ENCODE data around the gene TMEM86B.
"Not testable (repeated sequence)": the region's sequence is repeated elsewhere in the genome, so short reads cannot be mapped to it uniquely, and the experiment has no call there.

Gene TMEM86B

DNA sequence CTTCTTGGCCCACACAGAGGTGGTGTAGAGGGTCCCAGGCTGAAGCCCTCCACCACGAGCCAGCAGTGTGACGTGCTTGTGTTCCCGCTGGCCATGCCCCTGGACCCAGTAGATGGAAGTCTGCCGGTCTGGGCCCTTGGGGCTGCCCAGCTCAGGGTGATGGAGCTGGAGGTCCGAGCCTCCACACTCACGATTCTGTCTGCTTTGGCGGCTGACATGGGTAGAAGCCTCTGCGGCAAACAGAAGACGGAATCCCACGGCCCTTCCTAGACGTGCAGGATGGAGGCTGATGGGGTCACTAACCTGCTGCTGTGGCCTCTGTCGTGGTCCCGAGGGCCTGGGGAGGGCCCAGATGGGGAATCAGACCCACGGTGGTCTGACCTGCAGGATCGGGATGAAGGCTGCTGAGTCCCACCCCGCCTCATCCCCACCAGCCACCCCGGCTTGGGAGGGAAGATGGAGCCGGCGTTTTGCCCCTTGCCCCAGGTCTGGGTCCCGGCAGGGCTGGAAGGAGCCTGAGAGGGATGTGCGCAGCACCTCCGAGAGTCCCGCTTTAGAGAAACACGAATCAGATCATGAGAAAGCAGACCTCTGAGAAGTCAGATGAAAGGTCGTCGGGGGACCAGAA, 4.4 kb downstream of the TMEM86B start:
- H3K36me3 ChIP-seq (ENCODE audit: control insufficient read depth, insufficient read depth, low read length), result peaks cover 21% of the 10 kb centered on the region
- H3K27me3 ChIP-seq (ENCODE audit: control insufficient read depth, insufficient read depth, low read length), result no peaks in the 10 kb centered on the region
- no peaks in the 10 kb centered on the region for H3K9me3 ChIP-seq (ENCODE audit: control insufficient read depth, insufficient read depth, low read length)
- no peak overlapping the region for H3K4me3 ChIP-seq (ENCODE audit: low read depth, low read length)
- no peaks in the 10 kb centered on the region for H3K4me1 ChIP-seq (ENCODE audit: control insufficient read depth, insufficient read depth, low read length)
- H3K9ac ChIP-seq (ENCODE audit: low read depth, low read length), result no peak overlapping the region

DNA sequence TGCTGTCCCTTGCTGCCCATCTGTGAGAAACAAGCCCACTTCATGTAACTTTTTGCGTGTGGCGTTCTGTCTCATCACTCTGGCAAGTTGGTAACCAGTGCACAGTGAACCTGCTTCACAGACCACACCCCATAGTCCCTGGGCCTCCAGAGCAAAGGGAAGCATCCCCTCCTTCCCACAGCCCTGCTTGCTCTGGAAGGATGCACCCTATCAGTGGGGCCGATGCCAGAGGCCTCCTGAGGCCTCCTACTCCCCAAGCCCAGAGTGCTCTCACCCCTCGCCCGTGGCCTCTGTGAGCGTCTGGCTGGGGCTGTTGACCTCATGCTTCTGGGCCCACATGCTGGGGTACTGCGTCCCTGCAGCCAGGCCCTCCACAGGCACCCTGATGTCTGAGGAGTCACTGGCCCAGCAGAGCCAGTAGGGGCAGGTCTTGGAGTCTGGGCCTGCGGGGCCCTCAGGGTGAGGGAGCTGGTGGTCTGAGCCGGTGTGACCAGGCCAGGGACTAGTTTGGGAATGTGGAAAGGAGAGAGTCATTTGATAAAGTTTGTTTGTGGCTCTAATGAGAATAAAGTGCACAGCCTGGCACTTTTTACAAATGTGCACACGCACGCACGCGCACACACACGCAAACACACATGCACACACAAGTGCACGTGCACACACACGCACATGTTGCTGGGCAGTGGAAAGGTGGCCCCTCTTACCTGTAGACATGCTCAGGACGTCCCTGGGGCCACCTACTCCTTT, 5.1 kb downstream of the TMEM86B start:
- no peaks in the 10 kb centered on the region for H3K9me3 ChIP-seq (ENCODE audit: control insufficient read depth, insufficient read depth, low read length)
- no peak overlapping the region for H3K4me3 ChIP-seq (ENCODE audit: low read depth, low read length)
- H3K36me3 ChIP-seq (ENCODE audit: control insufficient read depth, insufficient read depth, low read length), result peaks cover 15% of the 10 kb centered on the region
- H3K4me1 ChIP-seq (ENCODE audit: control insufficient read depth, insufficient read depth, low read length), result no peaks in the 10 kb centered on the region
- H3K9ac ChIP-seq (ENCODE audit: low read depth, low read length), result no peak overlapping the region
- H3K27me3 ChIP-seq (ENCODE audit: control insufficient read depth, insufficient read depth, low read length), result no peaks in the 10 kb centered on the region

DNA sequence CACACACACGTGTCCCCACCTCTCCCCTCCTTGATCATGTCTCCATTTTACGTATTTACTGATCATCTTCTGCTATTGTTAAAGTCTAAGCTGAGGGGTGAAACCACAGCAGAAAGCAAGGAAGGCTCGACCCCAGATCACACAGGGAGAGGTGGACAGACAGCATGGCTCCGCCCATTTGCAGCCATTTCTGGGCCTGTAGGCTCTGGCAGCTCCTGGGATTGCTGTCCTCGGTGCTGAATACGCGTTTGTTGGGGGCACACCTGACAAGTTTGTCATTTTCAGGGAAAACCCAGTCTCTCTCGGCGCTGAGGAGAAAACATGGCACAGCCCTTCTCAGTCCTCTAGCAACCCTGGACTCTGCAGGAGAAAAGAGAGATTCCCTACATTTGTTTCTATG, 8.0 kb downstream of the TMEM86B start:
- H3K9me3 ChIP-seq (ENCODE audit: control insufficient read depth, insufficient read depth, low read length), result no peaks in the 10 kb centered on the region
- H3K27me3 ChIP-seq (ENCODE audit: control insufficient read depth, insufficient read depth, low read length), result no peaks in the 10 kb centered on the region
- H3K4me3 ChIP-seq (ENCODE audit: low read depth, low read length), result no peak overlapping the region
- H3K9ac ChIP-seq (ENCODE audit: low read depth, low read length), result no peak overlapping the region
- peaks cover 2% of the 10 kb centered on the region for H3K4me1 ChIP-seq (ENCODE audit: control insufficient read depth, insufficient read depth, low read length)
- no peaks in the 10 kb centered on the region for H3K36me3 ChIP-seq (ENCODE audit: control insufficient read depth, insufficient read depth, low read length)

DNA sequence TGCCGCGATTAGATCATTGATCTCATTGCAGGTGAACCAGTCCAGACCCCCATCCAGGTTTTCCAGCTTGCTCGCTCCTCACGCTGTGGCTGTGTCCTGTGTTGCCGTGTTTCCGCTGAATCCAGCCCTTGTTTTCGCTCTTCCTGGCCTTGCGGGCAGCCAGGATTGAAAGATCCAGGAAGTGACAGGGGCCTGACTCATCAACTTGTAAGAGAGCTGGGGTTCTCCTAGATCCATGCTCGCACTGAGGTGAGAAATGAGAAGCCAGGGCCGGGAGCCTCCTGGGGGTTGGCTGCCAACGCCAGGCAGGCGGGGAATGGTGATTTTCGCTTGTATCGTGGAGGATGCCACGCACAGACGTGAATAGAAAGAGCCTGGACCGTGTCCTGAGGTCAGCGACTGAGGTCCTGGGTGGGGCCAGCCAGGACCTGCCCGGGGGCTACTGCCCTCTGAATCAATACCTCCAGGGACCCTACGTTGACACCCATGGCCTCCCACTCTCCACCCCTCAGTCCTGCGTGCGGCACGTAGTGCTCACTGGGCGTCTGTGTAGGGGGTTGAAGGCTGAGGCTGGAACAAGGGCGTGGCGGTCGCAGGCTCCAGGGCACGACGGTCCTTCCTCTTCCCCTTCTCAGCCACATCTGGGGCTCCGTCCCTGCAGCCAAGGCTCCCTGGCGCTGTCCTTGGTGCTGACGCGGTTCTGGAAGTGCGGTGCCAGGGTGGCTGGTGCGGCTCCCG, 11.9 kb downstream of the TMEM86B start:
- Histone ChIP-seq H3K4me1 (ENCODE audit: control insufficient read depth, insufficient read depth, low read length) (peaks cover 2% of the 10 kb centered on the region), H3K27me3 (ENCODE audit: control insufficient read depth, insufficient read depth, low read length) (no peaks in the 10 kb centered on the region), H3K9me3 (ENCODE audit: control insufficient read depth, insufficient read depth, low read length) (peaks cover 3% of the 10 kb centered on the region), H3K36me3 (ENCODE audit: control insufficient read depth, insufficient read depth, low read length) (no peaks in the 10 kb centered on the region), H3K9ac (ENCODE audit: low read depth, low read length) (peak overlapping the region; percentile 54), H3K4me3 (ENCODE audit: low read depth, low read length) (peak overlapping the region; percentile 93)

DNA sequence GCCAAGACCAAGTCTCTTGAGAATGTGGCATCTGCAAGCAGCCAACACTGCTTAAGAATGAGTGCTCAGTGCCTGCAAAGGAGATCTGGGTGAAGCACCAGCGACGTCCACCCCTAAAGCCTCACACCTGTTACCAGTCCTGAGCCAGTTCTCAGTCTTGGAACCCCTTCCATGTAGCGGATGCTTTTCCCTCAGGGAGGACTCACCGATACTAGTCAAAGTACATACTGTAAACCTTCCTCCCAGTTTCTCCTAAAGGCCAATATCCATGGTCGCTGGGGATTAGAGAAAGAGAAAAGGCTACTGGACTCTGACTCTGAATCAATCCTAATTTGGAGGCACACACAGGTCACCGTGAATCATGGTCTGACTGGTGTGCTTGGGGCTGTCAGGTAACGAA, 15.0 kb downstream of the TMEM86B start:
- no peaks in the 10 kb centered on the region for H3K36me3 ChIP-seq (ENCODE audit: control insufficient read depth, insufficient read depth, low read length)
- peaks cover 2% of the 10 kb centered on the region for H3K4me1 ChIP-seq (ENCODE audit: control insufficient read depth, insufficient read depth, low read length)
- H3K9ac ChIP-seq (ENCODE audit: low read depth, low read length), result no peak overlapping the region

DNA sequence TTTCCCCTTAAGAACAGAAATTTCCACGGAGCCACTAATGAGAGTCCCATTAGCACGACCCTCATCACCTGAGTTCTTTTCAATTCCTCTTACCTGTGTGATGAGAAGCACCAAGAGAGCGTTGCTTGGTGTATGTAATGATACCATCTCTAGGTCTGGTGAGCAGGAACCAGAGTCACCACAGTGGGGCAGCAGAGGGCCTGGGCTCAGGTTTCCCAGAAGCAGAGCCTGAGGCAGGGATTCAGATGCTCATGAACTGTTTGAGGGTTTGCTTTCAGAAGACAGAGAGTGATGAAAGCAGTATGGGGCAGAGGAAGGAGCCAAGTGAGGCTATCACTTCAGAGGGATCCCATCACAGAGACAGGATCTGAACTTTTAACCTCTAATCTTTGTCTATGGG, 16.1 kb downstream of the TMEM86B start:
- no peak overlapping the region for H3K4me3 ChIP-seq (ENCODE audit: low read depth, low read length)
- no peak overlapping the region for H3K9ac ChIP-seq (ENCODE audit: low read depth, low read length)
- no peaks in the 10 kb centered on the region for H3K27me3 ChIP-seq (ENCODE audit: control insufficient read depth, insufficient read depth, low read length)

More for the DNA sequence above, 15.0 kb downstream of the TMEM86B start:
- no peak overlapping the region for H3K4me3 ChIP-seq (ENCODE audit: low read depth, low read length)
- no peaks in the 10 kb centered on the region for H3K27me3 ChIP-seq (ENCODE audit: control insufficient read depth, insufficient read depth, low read length)
- peaks cover 3% of the 10 kb centered on the region for H3K9me3 ChIP-seq (ENCODE audit: control insufficient read depth, insufficient read depth, low read length)

DNA sequence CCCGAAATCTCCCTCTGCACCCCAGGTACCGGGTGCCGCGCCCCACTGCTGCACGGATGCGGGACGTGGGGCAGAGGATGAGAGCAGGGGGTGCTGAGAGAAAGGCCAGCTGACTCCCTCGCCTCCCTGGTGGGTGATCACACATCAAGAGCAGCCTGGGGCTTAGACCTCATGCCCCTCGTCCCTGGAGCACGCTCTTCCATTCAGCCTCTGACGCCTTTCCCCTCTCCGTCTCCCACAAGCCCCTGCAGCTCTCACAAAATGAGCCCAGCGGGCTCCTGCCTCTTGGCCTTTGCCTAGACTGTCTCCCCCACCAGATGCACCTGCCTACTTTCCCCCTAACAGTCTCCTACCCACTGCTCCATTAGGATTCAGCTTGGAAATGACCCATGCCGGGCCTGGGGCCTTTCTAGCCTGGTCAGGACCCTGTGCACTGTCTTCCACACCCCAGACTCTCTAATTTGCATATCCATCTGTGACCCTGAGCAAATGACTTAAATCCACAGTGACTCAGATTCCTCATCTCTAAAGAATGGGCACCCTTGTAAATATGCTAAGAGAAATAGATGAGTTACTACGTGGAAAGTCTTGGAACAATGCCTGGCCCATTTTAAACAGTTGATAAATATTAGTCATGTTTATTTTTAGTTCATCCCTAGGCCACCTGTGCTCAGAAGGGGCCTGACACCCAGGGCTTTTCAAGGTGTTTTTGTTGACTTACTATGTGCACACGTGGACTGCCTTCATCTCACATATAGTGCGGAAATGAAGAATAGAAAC, 18.7 kb downstream of the TMEM86B start:
- Histone ChIP-seq H3K36me3 (ENCODE audit: control insufficient read depth, insufficient read depth, low read length) (no peaks in the 10 kb centered on the region), H3K4me3 (ENCODE audit: low read depth, low read length) (no peak overlapping the region), H3K27me3 (ENCODE audit: control insufficient read depth, insufficient read depth, low read length) (no peaks in the 10 kb centered on the region), H3K9ac (ENCODE audit: low read depth, low read length) (no peak overlapping the region), H3K9me3 (ENCODE audit: control insufficient read depth, insufficient read depth, low read length) (peaks cover 3% of the 10 kb centered on the region), H3K4me1 (ENCODE audit: control insufficient read depth, insufficient read depth, low read length) (no peaks in the 10 kb centered on the region)

More for the DNA sequence above, 16.1 kb downstream of the TMEM86B start:
- H3K9me3 ChIP-seq (ENCODE audit: control insufficient read depth, insufficient read depth, low read length), result peaks cover 3% of the 10 kb centered on the region
- no peaks in the 10 kb centered on the region for H3K36me3 ChIP-seq (ENCODE audit: control insufficient read depth, insufficient read depth, low read length)
- peaks cover 2% of the 10 kb centered on the region for H3K4me1 ChIP-seq (ENCODE audit: control insufficient read depth, insufficient read depth, low read length)

DNA sequence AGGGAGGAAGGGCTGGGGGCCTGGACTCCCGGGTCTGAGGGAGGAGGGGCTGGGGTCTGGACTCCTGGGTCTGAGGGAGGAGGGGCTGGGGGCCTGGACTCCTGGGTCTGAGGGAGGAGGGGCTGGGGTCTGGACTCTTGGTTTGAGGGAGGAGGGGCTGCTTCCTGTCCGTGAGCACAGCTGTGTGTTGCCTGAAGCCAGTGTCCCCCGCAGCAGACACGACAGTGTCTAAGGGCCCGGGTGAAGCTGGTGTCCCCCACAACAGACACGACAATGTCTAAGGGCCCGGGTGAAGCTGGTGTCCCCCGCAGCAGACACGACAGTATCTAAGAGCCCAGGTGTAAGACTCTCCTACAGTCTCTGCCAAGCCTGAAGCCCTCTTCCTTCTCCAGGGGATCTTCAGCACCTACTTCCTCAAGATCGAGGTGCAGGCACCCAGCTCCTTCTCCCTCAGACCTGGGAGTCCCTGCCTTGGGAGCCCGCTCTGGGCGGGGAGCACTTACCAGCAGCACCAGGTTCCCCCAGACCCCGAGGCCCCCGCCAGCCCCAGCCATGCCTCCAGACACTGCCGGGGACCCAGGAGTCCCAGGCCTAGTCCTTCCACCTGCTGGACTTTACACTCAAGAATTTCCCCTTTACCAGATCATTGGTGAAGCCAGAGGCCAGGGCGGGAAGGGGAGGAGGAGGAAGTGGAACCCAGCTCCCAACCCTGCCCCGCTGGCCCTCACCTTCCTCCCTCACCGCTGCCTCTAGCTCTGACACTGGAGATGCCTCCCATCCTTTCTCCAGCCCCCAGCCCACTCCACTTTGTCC, 19.5 kb downstream of the TMEM86B start, which contains the start of gene PTPRH:
Gene PTPRH, minus strand, starts transcription at position 622 of the 813 bp plus-strand sequence. Its CDS starts 68 bp downstream, at position 554.
- peaks cover 3% of the 10 kb centered on the region for H3K9me3 ChIP-seq (ENCODE audit: control insufficient read depth, insufficient read depth, low read length)
- no peaks in the 10 kb centered on the region for H3K27me3 ChIP-seq (ENCODE audit: control insufficient read depth, insufficient read depth, low read length)
- no peaks in the 10 kb centered on the region for H3K4me1 ChIP-seq (ENCODE audit: control insufficient read depth, insufficient read depth, low read length)
- no peak within 1 kb of the TSS for H3K9ac ChIP-seq (ENCODE audit: low read depth, low read length)
- no peaks in the 10 kb centered on the region for H3K36me3 ChIP-seq (ENCODE audit: control insufficient read depth, insufficient read depth, low read length)
- no peak within 1 kb of the TSS for H3K4me3 ChIP-seq (ENCODE audit: low read depth, low read length)

DNA sequence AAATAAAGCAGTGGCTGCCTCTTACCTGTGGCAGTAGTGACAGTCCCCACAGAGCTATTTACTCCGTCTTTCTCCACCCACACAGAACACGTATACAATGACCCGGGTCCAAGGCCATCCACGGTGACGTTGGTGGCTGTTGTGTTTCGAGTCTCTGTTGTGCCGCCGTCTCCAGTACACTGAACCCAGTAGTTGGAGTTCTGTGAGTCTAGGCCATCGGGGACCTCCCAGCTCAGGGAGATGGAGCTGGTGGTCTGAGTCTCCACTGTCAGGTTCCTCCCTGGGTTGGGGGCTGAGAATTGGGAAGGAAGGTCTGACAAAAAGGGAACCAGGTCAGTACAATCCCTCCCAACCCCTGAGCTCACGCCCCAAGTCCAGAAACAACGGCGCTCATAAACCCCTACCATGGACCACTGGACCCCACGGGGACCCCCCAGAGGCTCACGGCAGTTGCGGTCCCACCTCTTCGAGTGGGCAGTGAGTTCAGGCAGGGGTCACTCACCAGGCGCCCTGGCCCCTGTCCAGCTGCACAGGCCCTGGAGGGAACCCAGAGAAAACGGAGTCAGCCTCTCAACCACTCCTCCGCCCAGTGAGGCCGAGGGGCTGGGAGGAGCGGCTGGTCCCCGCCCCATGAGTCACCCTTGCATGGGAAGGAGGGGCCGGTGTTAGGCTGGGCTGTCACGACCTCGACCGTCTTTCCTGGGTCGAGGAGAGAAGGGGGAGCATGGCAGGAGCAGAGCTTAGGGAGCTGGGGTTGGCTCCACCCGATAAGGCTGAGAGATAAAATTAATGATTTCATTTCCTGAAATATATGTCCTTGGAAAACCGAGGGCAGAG, 21.7 kb downstream of the TMEM86B start:
- H3K9me3 ChIP-seq (ENCODE audit: control insufficient read depth, insufficient read depth, low read length), result no peaks in the 10 kb centered on the region
- H3K4me1 ChIP-seq (ENCODE audit: control insufficient read depth, insufficient read depth, low read length), result no peaks in the 10 kb centered on the region
- H3K9ac ChIP-seq (ENCODE audit: low read depth, low read length), result no peak overlapping the region
- peak overlapping the region; percentile 44 for H3K4me3 ChIP-seq (ENCODE audit: low read depth, low read length)
- H3K36me3 ChIP-seq (ENCODE audit: control insufficient read depth, insufficient read depth, low read length), result no peaks in the 10 kb centered on the region
- no peaks in the 10 kb centered on the region for H3K27me3 ChIP-seq (ENCODE audit: control insufficient read depth, insufficient read depth, low read length)

DNA sequence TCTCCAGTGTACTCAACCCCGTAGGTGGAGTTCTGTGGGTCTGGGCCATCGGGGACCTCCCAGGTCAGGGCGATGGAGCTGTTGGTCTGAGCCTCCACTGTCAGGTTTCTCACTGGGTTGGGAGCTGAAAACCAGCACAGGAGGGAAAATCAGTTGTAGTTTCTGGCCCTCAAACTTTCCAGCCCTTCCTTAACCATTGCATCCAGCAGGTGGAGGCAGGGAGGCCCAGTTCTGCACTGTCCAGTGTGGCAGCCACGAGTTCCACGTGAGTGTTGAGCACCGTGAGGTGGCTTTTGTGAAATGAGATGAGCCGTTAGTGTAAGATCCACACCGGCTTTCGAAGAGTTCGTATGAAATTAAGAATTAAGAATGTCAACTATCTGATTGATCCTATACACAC, 26.4 kb downstream of the TMEM86B start:
- H3K9ac ChIP-seq (ENCODE audit: low read depth, low read length); H3K9me3 ChIP-seq (ENCODE audit: control insufficient read depth, insufficient read depth, low read length); H3K36me3 ChIP-seq (ENCODE audit: control insufficient read depth, insufficient read depth, low read length); H3K27me3 ChIP-seq (ENCODE audit: control insufficient read depth, insufficient read depth, low read length); H3K4me1 ChIP-seq (ENCODE audit: control insufficient read depth, insufficient read depth, low read length); H3K4me3 ChIP-seq (ENCODE audit: low read depth, low read length): not testable (repeated sequence)

Measured in iPS-15b (cell line).